Mammary epithelial cell (primary cell): ENCODE results near the gene C9orf78.

Experiments
- EZH2 ChIP-seq: IDR thresholded peaks from 2 replicates; pipeline ENCODE4 v1.6.1; 2012; ENCODE audit warnings: low read length, inconsistent platforms, borderline replicate concordance
- TF ChIP-seq, protein P1 (sequence below), 2 donors: IDR thresholded peaks in 1 of 2; conservative IDR thresholded peaks in 1 of 2; 2 replicates each; pipeline ENCODE4 v1.5.1; 2011 to 2012; ENCODE audit warnings: inconsistent platforms in 2 of 2, low read length in 2 of 2, mild to moderate bottlenecking in 2 of 2, control low read depth in 1 of 2, low read depth in 1 of 2; ENCODE audit not compliant: insufficient read depth in 1 of 2; ENCODE audit errors: extremely low read depth in 1 of 2

DNA sequence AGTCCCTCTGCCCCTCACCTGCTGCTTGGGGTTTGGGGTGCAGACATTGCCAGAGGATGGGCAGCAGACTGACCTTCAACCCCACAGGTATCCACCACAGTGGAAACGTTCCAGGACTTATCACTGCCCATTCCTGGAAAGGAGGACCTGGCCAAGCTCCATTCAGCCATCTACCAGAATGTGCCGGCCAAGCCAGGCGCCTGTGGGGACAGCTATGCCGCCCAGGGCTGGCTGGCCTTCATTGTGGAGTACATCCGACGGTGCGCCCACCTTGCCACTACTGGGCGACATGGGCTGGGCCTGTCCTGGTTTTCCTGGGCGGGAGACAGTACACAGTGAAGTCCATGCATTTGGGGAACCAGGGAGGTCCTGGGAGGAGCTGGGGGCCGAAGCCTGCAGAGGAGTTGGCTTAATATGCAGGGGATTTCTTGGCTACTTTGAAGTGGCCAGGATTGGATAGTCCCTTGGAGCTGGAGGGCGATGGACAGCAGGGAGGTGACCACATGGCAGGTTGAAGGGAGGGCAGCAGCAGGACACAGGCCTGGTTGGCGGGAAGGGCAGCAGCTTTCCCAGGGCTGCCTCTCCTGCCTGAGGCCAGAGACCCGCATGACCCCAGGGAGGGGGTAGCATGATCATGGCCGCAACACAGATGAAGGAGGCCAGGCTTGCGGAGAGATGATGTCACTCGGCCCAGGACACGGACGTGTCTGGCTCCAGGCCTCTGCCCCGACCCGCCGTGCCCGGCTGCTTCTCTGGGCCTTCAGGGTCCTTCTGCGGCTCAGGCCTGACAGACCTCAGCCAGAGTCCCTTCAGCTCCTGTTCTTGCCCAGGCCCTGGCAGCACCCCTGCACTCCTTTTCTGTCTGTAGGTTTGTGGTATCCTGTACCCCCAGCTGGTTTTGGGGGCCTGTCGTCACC lies 34.8 kb upstream of the C9orf78 start:
- TF ChIP-seq, protein P1, sequence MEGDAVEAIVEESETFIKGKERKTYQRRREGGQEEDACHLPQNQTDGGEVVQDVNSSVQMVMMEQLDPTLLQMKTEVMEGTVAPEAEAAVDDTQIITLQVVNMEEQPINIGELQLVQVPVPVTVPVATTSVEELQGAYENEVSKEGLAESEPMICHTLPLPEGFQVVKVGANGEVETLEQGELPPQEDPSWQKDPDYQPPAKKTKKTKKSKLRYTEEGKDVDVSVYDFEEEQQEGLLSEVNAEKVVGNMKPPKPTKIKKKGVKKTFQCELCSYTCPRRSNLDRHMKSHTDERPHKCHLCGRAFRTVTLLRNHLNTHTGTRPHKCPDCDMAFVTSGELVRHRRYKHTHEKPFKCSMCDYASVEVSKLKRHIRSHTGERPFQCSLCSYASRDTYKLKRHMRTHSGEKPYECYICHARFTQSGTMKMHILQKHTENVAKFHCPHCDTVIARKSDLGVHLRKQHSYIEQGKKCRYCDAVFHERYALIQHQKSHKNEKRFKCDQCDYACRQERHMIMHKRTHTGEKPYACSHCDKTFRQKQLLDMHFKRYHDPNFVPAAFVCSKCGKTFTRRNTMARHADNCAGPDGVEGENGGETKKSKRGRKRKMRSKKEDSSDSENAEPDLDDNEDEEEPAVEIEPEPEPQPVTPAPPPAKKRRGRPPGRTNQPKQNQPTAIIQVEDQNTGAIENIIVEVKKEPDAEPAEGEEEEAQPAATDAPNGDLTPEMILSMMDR (conservative IDR thresholded peaks at IDR 0.05 in 1 of 2, IDR thresholded peaks at IDR 0.05 in 1 of 2; ENCODE audit: extremely low read depth in 1 of 2, insufficient read depth in 1 of 2, low read depth in 1 of 2, low read length in 2 of 2) = no peak
- TF ChIP-seq EZH2 = no peak
